ENCODE data around the gene ZFHX3. TPM values are rescaled to one million over a fixed set of nuclear protein-coding genes. Genes with fewer than 3 reads are reported as not detected.

ZFHX3 gene
- polyA plus RNA-seq, 1 donor (not counting 4 experiments of a cell fraction or from before 2014, with no cell fraction given): 1.2 TPM

DNA sequence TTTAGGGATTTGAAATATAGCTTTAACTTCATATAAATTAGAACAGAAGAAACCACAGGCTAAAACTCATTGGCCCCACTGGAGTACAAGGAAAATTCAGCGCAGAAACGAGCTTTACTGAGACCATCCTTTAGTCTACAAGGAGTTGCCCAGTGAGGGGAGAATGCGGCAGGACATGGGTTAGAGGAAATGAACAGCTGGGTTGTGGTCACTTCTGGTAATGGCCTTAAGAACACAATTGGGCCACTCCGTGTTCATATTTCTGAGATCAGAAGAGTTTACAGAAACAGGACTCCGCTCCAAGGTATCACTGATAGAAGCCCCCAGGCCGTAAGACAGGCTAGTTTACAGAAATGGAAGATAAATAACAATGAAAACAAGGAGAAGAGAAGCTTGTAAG lies 188.3 kb downstream of the ZFHX3 start:
- Histone ChIP-seq H4K20me1 (ENCODE audit: control insufficient read depth, extremely low read depth, insufficient read depth, low read length) (no peaks in the 10 kb centered on the region), H3K9me3 (ENCODE audit: control insufficient read depth, low read depth, low read length) (no peaks in the 10 kb centered on the region), H3K4me2 (ENCODE audit: control insufficient read depth, extremely low read depth, insufficient read depth, low read depth, low read length) (no peak overlapping the region), H3K9me1 (ENCODE audit: control insufficient read depth, extremely low read depth, insufficient read depth, low read length) (no peaks in the 10 kb centered on the region), H3K27me3 (ENCODE audit: control insufficient read depth, extremely low read depth, insufficient read depth, low read length) (no peaks in the 10 kb centered on the region), H3K36me3 (ENCODE audit: control insufficient read depth in 2 of 2, extremely low read depth in 1 of 2, insufficient read depth in 2 of 2, low read length in 2 of 2) (peaks cover 0 to 1% of the 10 kb centered on the region in 2 experiments), H3K4me1 (ENCODE audit: control insufficient read depth, extremely low read depth, insufficient read depth, low read length) (no peaks in the 10 kb centered on the region), H3K4me3 (ENCODE audit: control insufficient read depth in 2 of 3, extremely low read depth in 1 of 3, insufficient read depth in 2 of 3, low read depth in 1 of 3, low read length in 3 of 3) (no peak overlapping the region), H3K9ac (ENCODE audit: control insufficient read depth, extremely low read depth, insufficient read depth, low read length) (no peak overlapping the region), H3K79me2 (ENCODE audit: control insufficient read depth, insufficient read depth, low read length) (no peaks in the 10 kb centered on the region), H3K27ac (ENCODE audit: control insufficient read depth, insufficient read depth, low read length) (no peak overlapping the region), H2AFZ (ENCODE audit: control insufficient read depth, low read length) (no peak overlapping the region)
- FAIRE-seq (no peak), DNase-seq (ENCODE audit: low read depth, low spot score) (no peak)
- dilution Hi-C loops (cut with MboI; ENCODE audit: extremely low pct_ligation_motif_present, low sequenced_read_pairs): no loop called here
- no peak for TF ChIP-seq CTCF (optimal IDR thresholded peaks at IDR 0.05 in 1 of 3, IDR thresholded peaks at IDR 0.05 in 1 of 3, conservative IDR thresholded peaks at IDR 0.05 in 1 of 3; ENCODE audit: extremely low read depth in 1 of 3, insufficient read depth in 2 of 3, low read length in 3 of 3)
- TF ChIP-seq EZH2 (IDR thresholded peaks at IDR 0.05; ENCODE audit: low read length): no peak

GRCh38 chr16:72858665-72859493 lies 189.0 kb downstream of the ZFHX3 start:
- Histone ChIP-seq H3K9me3 (ENCODE audit: control insufficient read depth, low read depth, low read length) (no peaks in the 10 kb centered on the region), H3K4me2 (ENCODE audit: control insufficient read depth, extremely low read depth, insufficient read depth, low read depth, low read length) (no peak overlapping the region), H3K27me3 (ENCODE audit: control insufficient read depth, extremely low read depth, insufficient read depth, low read length) (no peaks in the 10 kb centered on the region), H3K36me3 (ENCODE audit: control insufficient read depth in 2 of 2, extremely low read depth in 1 of 2, insufficient read depth in 2 of 2, low read length in 2 of 2) (peaks cover 0 to 1% of the 10 kb centered on the region in 2 experiments), H3K4me1 (ENCODE audit: control insufficient read depth, extremely low read depth, insufficient read depth, low read length) (no peaks in the 10 kb centered on the region), H2AFZ (ENCODE audit: control insufficient read depth, low read length) (no peak overlapping the region), H3K9ac (ENCODE audit: control insufficient read depth, extremely low read depth, insufficient read depth, low read length) (no peak overlapping the region), H3K27ac (ENCODE audit: control insufficient read depth, insufficient read depth, low read length) (no peak overlapping the region), H3K79me2 (ENCODE audit: control insufficient read depth, insufficient read depth, low read length) (no peaks in the 10 kb centered on the region), H3K4me3 (ENCODE audit: control insufficient read depth in 2 of 3, extremely low read depth in 1 of 3, insufficient read depth in 2 of 3, low read depth in 1 of 3, low read length in 3 of 3) (no peak overlapping the region), H4K20me1 (ENCODE audit: control insufficient read depth, extremely low read depth, insufficient read depth, low read length) (no peaks in the 10 kb centered on the region), H3K9me1 (ENCODE audit: control insufficient read depth, extremely low read depth, insufficient read depth, low read length) (no peaks in the 10 kb centered on the region)
- dilution Hi-C loops (cut with MboI; ENCODE audit: extremely low pct_ligation_motif_present, low sequenced_read_pairs): no loop called here
- DNase-seq (ENCODE audit: low read depth, low spot score): no peak
- FAIRE-seq: no peak
- TF ChIP-seq CTCF (optimal IDR thresholded peaks at IDR 0.05 in 1 of 3, IDR thresholded peaks at IDR 0.05 in 1 of 3, conservative IDR thresholded peaks at IDR 0.05 in 1 of 3; ENCODE audit: extremely low read depth in 1 of 3, insufficient read depth in 2 of 3, low read length in 3 of 3) (no peak), EZH2 (IDR thresholded peaks at IDR 0.05; ENCODE audit: low read length) (no peak)
